GM10847 (cell line): ENCODE data around the gene B3GNT3.

Source experiments
- POLR2A ChIP-seq: IDR thresholded peaks from 2 replicates; pipeline ENCODE4 v1.6.1; 2011; ENCODE audit not compliant: insufficient read length; ENCODE audit errors: extremely low read depth

Gene B3GNT3

DNA sequence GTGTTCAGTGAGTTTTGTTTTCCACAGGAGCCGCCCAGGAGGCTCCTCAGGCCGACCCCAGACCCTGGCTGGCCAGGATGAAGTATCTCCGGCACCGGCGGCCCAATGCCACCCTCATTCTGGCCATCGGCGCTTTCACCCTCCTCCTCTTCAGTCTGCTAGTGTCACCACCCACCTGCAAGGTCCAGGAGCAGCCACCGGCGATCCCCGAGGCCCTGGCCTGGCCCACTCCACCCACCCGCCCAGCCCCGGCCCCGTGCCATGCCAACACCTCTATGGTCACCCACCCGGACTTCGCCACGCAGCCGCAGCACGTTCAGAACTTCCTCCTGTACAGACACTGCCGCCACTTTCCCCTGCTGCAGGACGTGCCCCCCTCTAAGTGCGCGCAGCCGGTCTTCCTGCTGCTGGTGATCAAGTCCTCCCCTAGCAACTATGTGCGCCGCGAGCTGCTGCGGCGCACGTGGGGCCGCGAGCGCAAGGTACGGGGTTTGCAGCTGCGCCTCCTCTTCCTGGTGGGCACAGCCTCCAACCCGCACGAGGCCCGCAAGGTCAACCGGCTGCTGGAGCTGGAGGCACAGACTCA is 12.9 kb downstream of the B3GNT3 start:
- TF ChIP-seq POLR2A: no peak

DNA sequence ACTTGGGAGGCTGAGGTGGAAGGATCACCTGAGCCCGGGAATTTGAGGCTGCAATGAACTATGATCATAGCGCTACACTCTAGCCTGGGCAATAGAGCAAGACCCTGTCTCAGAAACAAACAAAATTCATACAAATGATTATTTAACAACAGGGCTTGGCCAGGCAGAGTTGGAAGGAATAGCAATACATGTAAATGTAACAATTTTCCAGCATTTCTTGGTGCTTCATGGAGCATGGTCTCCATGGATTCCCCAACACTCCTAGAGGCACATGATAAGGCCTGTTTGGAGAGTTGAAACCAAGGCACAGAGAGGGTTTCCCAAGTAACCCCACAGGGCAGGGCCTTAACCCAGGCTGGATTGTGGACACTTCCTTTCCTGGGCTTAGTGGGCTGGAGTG is 16.2 kb downstream of the B3GNT3 start:
- no peak for TF ChIP-seq POLR2A

DNA sequence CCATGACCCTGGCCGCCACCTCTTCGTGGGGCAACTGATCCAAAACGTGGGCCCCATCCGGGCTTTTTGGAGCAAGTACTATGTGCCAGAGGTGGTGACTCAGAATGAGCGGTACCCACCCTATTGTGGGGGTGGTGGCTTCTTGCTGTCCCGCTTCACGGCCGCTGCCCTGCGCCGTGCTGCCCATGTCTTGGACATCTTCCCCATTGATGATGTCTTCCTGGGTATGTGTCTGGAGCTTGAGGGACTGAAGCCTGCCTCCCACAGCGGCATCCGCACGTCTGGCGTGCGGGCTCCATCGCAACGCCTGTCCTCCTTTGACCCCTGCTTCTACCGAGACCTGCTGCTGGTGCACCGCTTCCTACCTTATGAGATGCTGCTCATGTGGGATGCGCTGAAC is 16.7 kb downstream of the B3GNT3 start:
- TF ChIP-seq POLR2A: no peak

DNA sequence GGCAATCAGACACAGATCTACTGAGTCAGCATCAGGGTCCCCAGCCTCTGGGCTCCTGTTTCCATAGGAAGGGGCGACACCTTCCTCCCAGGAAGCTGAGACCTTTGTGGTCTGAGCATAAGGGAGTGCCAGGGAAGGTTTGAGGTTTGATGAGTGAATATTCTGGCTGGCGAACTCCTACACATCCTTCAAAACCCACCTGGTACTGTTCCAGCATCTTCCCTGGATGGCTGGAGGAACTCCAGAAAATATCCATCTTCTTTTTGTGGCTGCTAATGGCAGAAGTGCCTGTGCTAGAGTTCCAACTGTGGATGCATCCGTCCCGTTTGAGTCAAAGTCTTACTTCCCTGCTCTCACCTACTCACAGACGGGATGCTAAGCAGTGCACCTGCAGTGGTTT is 17.2 kb downstream of the B3GNT3 start:
- no peak for TF ChIP-seq POLR2A

DNA sequence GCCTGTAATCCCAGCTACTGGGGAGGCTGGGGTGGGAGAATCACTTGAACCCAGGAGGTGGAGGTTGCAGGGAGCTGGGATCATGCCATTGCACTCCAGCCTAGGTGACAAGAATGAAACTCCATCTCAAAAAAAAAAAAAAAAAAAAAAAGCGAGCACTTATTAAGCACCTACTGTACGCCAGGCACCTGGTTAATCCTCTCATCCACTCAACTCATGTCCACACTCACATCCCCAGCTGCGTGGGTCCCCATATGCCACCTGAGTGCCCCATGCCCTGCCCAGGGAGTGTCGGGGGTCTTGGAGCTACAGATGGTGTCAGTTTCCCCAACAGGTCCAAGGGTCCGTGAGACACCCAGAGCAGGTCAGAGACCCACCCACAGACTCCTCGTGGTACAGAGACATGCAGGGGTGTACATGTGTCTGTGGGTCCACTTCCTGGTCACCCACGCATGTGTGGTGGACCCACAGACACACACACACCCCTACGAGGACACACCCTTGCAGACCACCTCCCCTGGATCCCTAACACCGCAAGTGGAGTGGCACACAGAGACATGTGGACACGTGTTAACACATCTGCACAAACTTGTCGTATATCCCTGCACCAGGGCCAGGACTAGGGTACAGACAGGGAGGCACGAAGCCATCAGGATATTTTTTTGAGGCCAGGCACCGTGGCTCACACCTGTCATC is 22.9 kb downstream of the B3GNT3 start:
- TF ChIP-seq POLR2A: no peak

DNA sequence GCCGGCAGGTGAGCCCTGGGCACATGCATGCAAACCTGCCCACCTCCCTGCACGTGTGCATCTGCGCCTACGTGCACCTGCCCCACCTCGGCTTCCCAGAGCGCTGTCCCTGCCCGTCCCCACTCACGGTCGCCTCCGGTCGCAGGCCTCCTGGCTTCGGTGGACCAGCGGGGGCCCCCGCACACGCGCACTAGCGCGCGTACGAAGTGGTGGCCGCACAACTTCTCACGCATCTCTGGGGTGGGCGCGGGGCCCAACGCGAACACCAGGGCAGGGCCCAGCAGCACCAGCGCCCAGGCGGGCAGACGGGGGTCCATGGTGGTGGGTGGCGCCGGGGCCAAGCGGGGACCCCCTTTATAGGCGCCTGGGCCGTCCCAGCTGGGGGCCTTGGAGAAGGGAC is 26.3 kb downstream of the B3GNT3 start, which contains the start of gene INSL3:
INSL3 (minus strand) TSS at position 330 of the 400 bp plus-strand sequence; CDS start at position 317, 13 bp downstream.
- no peak for TF ChIP-seq POLR2A

DNA sequence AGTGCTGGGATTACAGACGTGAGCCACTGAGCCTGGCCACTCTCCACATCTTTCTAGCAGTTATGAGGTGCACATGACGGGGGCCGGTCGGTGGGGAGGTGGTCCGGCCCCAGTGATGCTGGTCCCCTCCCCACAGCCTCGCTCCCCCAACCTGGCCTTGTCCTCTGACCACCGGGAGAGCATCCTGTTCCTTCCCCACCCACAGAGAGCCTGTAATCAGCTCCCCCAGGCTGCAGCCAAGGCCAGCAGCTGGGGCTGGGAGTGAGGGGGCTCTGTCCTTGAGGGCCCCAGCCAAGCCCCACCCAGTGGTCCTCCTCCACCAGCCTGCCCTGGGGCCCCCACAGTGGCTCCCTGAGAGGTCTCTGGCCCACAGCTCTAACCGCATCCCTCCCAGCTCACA is 29.4 kb downstream of the B3GNT3 start:
- TF ChIP-seq POLR2A: no peak

DNA sequence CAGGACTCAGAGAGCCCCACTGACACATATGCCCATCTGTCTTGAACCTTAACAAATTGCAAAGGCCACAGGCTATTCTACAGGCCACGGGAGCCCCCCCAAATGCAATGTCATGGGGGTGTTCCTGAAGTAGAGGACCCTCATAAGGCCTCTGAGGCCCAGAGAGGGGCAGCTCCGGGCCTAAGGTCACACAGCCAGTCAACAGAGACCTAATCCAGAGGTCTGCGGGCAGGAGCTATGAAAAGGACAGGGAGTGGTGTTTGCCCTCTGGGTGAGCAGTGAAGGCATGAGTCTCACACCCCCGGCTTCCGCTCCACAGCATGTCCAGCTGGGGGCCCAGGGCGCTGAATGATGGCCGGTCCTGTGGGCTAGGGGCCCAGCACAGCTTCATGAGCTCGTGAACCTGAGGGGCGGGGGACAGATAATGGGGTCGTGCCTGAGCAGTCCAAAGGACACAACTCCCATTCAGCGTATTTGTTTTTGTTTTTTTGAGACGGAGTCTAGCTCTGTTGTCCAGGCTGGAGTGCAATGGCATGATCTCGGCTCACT is 31.6 kb downstream of the B3GNT3 start:
- TF ChIP-seq POLR2A: no peak

DNA sequence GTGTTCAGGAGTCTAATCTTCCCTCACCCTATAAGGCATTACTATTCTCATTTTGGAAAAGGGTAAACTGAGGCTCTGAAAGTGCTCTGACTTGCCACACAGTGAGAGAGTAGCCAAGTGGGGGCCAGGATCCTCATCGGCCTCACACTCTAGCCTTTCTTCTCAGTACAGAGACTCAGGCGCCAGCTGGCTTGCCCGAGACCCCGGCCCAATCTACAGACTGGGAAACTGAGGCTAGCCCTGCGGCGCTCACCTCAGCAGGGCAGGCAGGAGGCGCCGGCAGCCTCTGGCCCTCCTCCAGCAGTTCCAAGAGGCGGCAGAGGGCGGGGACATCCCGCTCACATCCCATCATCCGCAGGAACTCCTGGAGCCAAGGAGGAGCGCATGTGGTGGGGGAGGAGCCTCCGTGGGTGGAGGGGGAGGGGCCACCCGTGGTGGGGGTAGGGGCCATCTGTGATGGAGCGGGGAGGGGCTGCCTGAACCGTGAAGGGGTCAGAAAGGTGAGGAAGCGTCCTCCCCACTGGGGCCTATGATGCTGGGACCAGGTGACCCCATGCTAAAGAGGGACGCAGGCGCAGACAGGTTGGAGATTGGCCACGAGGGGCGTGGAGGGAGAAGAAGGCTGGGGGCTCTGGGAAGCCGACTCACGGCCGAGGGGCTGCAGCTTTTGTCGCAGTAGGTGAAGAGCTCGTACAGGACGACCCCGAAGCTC is 35.1 kb downstream of the B3GNT3 start:
- no peak for TF ChIP-seq POLR2A

DNA sequence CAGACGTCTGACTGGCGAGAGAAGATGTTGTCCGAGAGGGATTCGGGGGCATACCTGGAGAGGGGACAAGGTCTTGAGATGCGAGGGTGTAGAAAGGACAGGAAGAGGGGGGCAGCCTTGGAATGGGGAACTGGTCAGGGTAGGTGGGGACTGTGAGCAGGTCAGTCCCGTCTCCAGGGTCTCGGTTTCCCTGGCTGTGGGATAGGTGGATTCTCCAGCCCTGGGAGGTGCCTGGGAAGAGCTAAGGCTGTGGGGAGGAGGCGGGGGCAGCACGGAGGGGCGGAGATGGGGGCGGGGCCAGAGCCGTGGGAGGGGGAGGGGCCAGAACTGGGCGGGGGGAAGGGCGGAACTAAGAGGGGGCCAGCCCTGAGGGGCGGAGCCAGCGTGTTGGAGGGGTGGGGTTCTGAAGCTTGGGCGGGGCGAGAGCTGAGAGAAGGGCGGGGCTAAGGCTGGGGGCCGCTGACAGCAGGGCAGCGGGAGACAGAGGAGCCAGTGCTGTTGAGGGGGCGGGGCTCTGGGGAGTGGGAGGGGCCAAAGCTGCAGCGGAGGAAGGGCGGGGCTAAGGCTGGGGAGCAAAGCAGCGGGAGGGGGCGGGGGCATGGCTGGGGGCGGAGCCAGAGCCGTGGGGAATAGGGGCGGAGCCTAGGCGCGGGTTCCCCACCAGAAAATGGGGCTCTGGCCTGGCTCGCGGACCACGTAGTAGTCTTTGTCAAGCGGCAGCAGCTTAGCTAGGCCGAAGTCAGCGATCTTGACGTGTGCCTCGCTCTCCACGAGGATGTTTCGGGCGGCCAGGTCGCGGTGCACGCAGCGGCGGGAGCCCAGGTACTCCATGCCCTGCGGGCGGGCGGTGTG is 35.9 kb downstream of the B3GNT3 start:
- no peak for TF ChIP-seq POLR2A

DNA sequence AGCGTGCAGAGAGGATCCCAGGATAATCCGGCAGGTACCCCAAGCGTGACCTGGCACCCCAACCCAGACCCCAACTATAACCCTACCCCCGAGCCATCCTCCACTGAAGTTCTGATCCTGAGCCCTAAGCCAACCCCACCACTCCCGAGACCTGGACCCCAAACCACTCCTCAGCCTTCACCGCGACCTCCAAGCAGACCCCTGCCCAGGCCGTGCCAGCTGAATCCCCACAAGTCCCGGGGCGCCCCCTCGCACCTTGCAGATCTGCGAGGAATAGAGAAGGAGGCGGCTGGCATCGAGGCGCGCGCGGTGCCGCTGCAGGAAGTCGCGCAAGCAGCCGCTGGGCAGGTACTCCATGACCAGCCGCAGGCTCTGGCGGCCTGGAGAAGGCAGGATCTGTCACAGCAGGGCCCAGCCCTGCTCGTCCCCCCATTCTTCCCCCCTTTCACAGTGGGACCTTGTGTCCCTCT is 36.5 kb downstream of the B3GNT3 start:
- TF ChIP-seq POLR2A: no peak

DNA sequence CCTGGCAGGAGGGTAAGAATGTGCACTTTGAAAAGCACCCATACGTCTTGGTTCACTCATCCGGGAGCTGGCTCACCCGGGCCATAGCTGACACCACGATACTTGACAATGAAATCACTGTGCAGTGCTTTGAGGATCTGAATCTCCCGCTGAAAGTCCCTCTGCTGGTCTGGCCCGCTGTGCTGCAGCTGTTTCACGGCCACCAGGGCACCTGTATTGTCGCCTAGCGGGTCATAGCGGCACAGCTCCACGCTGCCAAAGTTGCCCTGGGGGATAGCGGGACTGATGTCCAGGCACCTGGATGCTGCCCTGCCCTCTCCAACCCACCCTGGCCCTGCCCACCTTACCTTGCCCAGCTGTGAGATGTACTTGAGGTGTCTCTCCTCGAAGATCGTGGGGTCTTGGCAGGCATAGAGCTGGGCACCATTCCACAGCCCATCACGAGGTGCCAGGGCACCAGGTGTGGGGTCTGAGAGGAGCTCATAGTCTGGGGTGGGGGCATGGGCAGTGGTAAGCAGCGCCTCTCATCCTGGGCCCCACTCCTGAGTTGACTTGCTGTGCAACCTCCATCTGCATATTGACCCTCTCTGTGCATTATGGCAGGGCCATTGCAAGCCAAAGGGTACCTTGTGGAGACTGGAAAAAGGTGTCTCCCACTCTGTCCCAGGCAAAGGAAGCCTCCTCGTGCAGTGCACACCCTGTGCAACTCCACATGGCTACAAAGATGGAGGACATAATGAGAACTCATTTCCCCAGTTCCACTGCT is 37.7 kb downstream of the B3GNT3 start:
- no peak for TF ChIP-seq POLR2A

DNA sequence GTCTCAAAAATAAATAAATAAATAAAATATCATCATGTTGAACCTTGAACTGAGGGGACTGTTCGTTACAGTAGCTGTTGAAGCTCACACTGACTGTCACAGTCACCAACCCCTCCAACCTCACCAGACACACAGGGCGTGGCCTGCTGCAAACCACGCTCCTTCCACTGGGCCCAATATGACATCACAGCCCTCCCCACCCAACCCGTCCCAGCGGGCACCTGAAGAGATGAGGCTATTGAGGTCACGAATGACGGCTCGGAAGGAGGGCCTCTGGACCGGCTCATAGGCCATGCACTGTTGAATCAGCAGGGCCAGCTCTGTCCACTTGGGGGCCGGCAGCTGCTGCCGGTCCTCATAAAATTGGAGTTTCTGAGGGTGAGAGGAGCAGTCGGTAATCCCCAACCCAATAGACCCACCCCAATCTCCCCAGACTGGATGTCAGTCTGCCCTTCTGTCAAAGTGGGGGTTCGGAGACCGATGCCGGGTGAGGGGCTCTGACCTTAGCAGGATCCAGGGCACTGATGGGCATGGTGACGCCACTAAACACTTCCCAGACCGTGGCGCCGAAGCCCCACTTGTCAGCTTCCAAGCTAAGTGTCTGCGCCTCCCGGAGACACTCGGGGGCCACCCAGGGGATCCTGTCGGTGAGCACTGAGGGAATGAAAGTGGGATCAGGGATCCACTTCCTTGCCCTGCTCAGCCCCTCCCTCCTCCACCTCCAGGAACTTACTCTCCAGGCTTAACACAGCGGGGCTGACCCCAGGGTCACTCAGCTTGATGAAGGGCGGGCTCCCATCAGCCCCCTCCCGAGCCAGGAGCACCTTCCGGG is 39.6 kb downstream of the B3GNT3 start:
- no peak for TF ChIP-seq POLR2A
